ENCODE results near the gene CREB3L1. TPM values are rescaled to one million over a fixed set of nuclear protein-coding genes. Genes with fewer than 3 reads are reported as not detected.

Gene CREB3L1
- total RNA-seq, 1 experiment from 2014 or later: not detected

- no peak overlapping the region for H2AFZ ChIP-seq (ENCODE audit: low read length)
- H4K20me1 ChIP-seq (ENCODE audit: insufficient read depth, low read depth, low read length): no peaks in the 10 kb centered on the region
- no peaks in the 10 kb centered on the region for H3K27me3 ChIP-seq (ENCODE audit: low read length)
- no peaks in the 10 kb centered on the region for H3K36me3 ChIP-seq (ENCODE audit: insufficient read depth, low read length)
- H3K79me2 ChIP-seq (ENCODE audit: low read length): no peaks in the 10 kb centered on the region
- H3K9me2 ChIP-seq (replicated peaks; ENCODE audit: insufficient read depth, low read length): no peaks in the 10 kb centered on the region
- no peaks in the 10 kb centered on the region for H3K9me3 ChIP-seq (ENCODE audit: low read length)
- H3K4me1 ChIP-seq (ENCODE audit: low read length): peaks cover 32% of the 10 kb centered on the region
- no peak overlapping the region for H3K4me2 ChIP-seq (ENCODE audit: low read depth, low read length, poor library complexity, severe bottlenecking)
- H3K9ac ChIP-seq (ENCODE audit: low read length): no peak overlapping the region
- no peak overlapping the region for H3K4me3 ChIP-seq (ENCODE audit: low read length)
- DNase-seq: no peak
- H3K27ac ChIP-seq (ENCODE audit: low read length): no peak overlapping the region
Measured at GRCh38 chr11:46330563-46331281, 53.3 kb downstream of the CREB3L1 start.

DNA sequence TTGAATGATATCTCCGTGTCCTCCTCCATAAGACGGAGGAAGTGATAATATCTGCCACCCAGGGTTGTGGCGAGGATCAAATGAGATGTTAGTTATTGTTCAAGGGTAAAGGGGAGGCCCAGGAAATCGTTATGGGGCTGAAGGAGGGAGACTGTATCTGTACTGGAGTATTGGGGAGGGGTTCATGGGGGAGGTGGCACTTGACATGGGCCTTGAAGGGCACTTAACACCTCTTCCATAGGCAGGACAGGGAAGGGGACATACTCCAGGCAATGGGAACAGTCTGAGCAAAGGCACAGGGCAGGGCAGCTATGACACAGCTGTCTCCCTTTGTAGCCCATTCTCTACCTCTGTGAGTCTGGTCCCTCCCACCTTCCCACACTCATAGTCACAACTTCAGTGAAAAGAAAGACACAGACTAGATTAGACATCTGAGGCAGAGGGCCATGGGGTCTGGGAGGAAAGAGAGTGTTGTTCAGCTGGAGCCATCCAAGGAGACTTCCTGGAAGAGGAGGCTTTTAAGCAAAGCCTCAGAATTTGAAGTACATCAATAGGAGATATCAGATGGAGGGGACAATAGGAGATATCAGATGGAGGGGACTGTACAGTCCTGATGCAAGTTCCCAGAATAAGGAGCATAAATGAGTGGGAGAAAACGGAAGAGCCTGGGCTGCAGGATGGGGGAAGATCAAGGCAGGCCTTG is 54.0 kb downstream of the CREB3L1 start:
- no peaks in the 10 kb centered on the region for H4K20me1 ChIP-seq (ENCODE audit: insufficient read depth, low read depth, low read length)
- H3K9me3 ChIP-seq (ENCODE audit: low read length): no peaks in the 10 kb centered on the region
- H3K27ac ChIP-seq (ENCODE audit: low read length): no peak overlapping the region
- H3K9me2 ChIP-seq (replicated peaks; ENCODE audit: insufficient read depth, low read length): no peaks in the 10 kb centered on the region
- peaks cover 32% of the 10 kb centered on the region for H3K4me1 ChIP-seq (ENCODE audit: low read length)
- no peaks in the 10 kb centered on the region for H3K79me2 ChIP-seq (ENCODE audit: low read length)
- no peak overlapping the region for H2AFZ ChIP-seq (ENCODE audit: low read length)
- H3K27me3 ChIP-seq (ENCODE audit: low read length): no peaks in the 10 kb centered on the region
- H3K4me2 ChIP-seq (ENCODE audit: low read depth, low read length, poor library complexity, severe bottlenecking): no peak overlapping the region
- no peaks in the 10 kb centered on the region for H3K36me3 ChIP-seq (ENCODE audit: insufficient read depth, low read length)
- no peak overlapping the region for H3K9ac ChIP-seq (ENCODE audit: low read length)
- no peak for DNase-seq
- H3K4me3 ChIP-seq (ENCODE audit: low read length): no peak overlapping the region

GRCh38 chr11:46332093-46332567 is 54.7 kb downstream of the CREB3L1 start:
- no peaks in the 10 kb centered on the region for H4K20me1 ChIP-seq (ENCODE audit: insufficient read depth, low read depth, low read length)
- no peaks in the 10 kb centered on the region for H3K9me3 ChIP-seq (ENCODE audit: low read length)
- H3K27me3 ChIP-seq (ENCODE audit: low read length): no peaks in the 10 kb centered on the region
- no peak for DNase-seq
- H3K4me2 ChIP-seq (ENCODE audit: low read depth, low read length, poor library complexity, severe bottlenecking): peak overlapping the region; percentile 85
- H2AFZ ChIP-seq (ENCODE audit: low read length): no peak overlapping the region
- no peaks in the 10 kb centered on the region for H3K36me3 ChIP-seq (ENCODE audit: insufficient read depth, low read length)
- H3K4me1 ChIP-seq (ENCODE audit: low read length): peaks cover 32% of the 10 kb centered on the region
- peak overlapping the region; percentile 67 for H3K4me3 ChIP-seq (ENCODE audit: low read length)
- H3K9ac ChIP-seq (ENCODE audit: low read length): peak overlapping the region; percentile 53; the same call in 1 of the 2 replicates
- H3K9me2 ChIP-seq (replicated peaks; ENCODE audit: insufficient read depth, low read length): no peaks in the 10 kb centered on the region
- H3K79me2 ChIP-seq (ENCODE audit: low read length): no peaks in the 10 kb centered on the region
- H3K27ac ChIP-seq (ENCODE audit: low read length): no peak overlapping the region

GRCh38 chr11:46332568-46333393 is 55.3 kb downstream of the CREB3L1 start:
- H3K4me3 ChIP-seq (ENCODE audit: low read length): peak overlapping the region; percentile 67
- H3K27me3 ChIP-seq (ENCODE audit: low read length): no peaks in the 10 kb centered on the region
- no peaks in the 10 kb centered on the region for H3K79me2 ChIP-seq (ENCODE audit: low read length)
- H2AFZ ChIP-seq (ENCODE audit: low read length): peak overlapping the region; percentile 92; the same call in 1 of the 2 replicates
- no peak overlapping the region for H3K27ac ChIP-seq (ENCODE audit: low read length)
- no peaks in the 10 kb centered on the region for H4K20me1 ChIP-seq (ENCODE audit: insufficient read depth, low read depth, low read length)
- no peak for DNase-seq
- H3K9me2 ChIP-seq (replicated peaks; ENCODE audit: insufficient read depth, low read length): no peaks in the 10 kb centered on the region
- H3K4me2 ChIP-seq (ENCODE audit: low read depth, low read length, poor library complexity, severe bottlenecking): peak overlapping the region; percentile 85
- H3K9me3 ChIP-seq (ENCODE audit: low read length): no peaks in the 10 kb centered on the region
- H3K36me3 ChIP-seq (ENCODE audit: insufficient read depth, low read length): no peaks in the 10 kb centered on the region
- peaks cover 32% of the 10 kb centered on the region for H3K4me1 ChIP-seq (ENCODE audit: low read length)
- peak overlapping the region; percentile 53 for H3K9ac ChIP-seq (ENCODE audit: low read length)

- Histone ChIP-seq H3K9ac (ENCODE audit: low read length) (peak overlapping the region; percentile 53), H3K9me2 (replicated peaks; ENCODE audit: insufficient read depth, low read length) (no peaks in the 10 kb centered on the region), H3K9me3 (ENCODE audit: low read length) (no peaks in the 10 kb centered on the region), H3K27ac (ENCODE audit: low read length) (no peak overlapping the region), H3K36me3 (ENCODE audit: insufficient read depth, low read length) (no peaks in the 10 kb centered on the region), H3K79me2 (ENCODE audit: low read length) (no peaks in the 10 kb centered on the region), H4K20me1 (ENCODE audit: insufficient read depth, low read depth, low read length) (no peaks in the 10 kb centered on the region), H2AFZ (ENCODE audit: low read length) (peak overlapping the region; percentile 92; the same call in 1 of the 2 replicates), H3K4me3 (ENCODE audit: low read length) (peak overlapping the region; percentile 67), H3K4me2 (ENCODE audit: low read depth, low read length, poor library complexity, severe bottlenecking) (peak overlapping the region; percentile 85), H3K4me1 (ENCODE audit: low read length) (peaks cover 32% of the 10 kb centered on the region), H3K27me3 (ENCODE audit: low read length) (no peaks in the 10 kb centered on the region)
- DNase-seq: no peak
Measured at GRCh38 chr11:46333394-46333947, 56.0 kb downstream of the CREB3L1 start.

- Histone ChIP-seq H3K27ac (ENCODE audit: low read length) (no peak overlapping the region), H3K79me2 (ENCODE audit: low read length) (no peaks in the 10 kb centered on the region), H3K27me3 (ENCODE audit: low read length) (no peaks in the 10 kb centered on the region), H4K20me1 (ENCODE audit: insufficient read depth, low read depth, low read length) (no peaks in the 10 kb centered on the region), H3K9me2 (replicated peaks; ENCODE audit: insufficient read depth, low read length) (no peaks in the 10 kb centered on the region), H3K9me3 (ENCODE audit: low read length) (no peaks in the 10 kb centered on the region), H3K36me3 (ENCODE audit: insufficient read depth, low read length) (no peaks in the 10 kb centered on the region), H2AFZ (ENCODE audit: low read length) (no peak overlapping the region), H3K4me3 (ENCODE audit: low read length) (no peak overlapping the region), H3K4me2 (ENCODE audit: low read depth, low read length, poor library complexity, severe bottlenecking) (no peak overlapping the region), H3K9ac (ENCODE audit: low read length) (no peak overlapping the region), H3K4me1 (ENCODE audit: low read length) (peaks cover 38% of the 10 kb centered on the region)
- DNase-seq: no peak
Measured at GRCh38 chr11:46334211-46334610, 56.7 kb downstream of the CREB3L1 start.

GRCh38 chr11:46335271-46335670 is 57.8 kb downstream of the CREB3L1 start:
- Histone ChIP-seq H3K4me2 (ENCODE audit: low read depth, low read length, poor library complexity, severe bottlenecking) (no peak overlapping the region), H3K9me3 (ENCODE audit: low read length) (no peaks in the 10 kb centered on the region), H3K4me1 (ENCODE audit: low read length) (peaks cover 32% of the 10 kb centered on the region), H3K79me2 (ENCODE audit: low read length) (no peaks in the 10 kb centered on the region), H2AFZ (ENCODE audit: low read length) (no peak overlapping the region), H3K9me2 (replicated peaks; ENCODE audit: insufficient read depth, low read length) (no peaks in the 10 kb centered on the region), H3K27ac (ENCODE audit: low read length) (no peak overlapping the region), H3K36me3 (ENCODE audit: insufficient read depth, low read length) (no peaks in the 10 kb centered on the region), H3K27me3 (ENCODE audit: low read length) (no peaks in the 10 kb centered on the region), H3K9ac (ENCODE audit: low read length) (no peak overlapping the region), H4K20me1 (ENCODE audit: insufficient read depth, low read depth, low read length) (no peaks in the 10 kb centered on the region), H3K4me3 (ENCODE audit: low read length) (no peak overlapping the region)
- no peak for DNase-seq

Measured in Karpas-422 (cell line).